HUDEP-2 (cell line): ENCODE data around the gene ZSCAN18.

Experiments used
- DNase-seq, 76 experiments: peaks; one replicate each; lab custom pipeline; 2025; ENCODE audit not compliant: unreplicated experiment in 76 of 76; lab: John Stamatoyannopoulos, UW

The ZSCAN18 gene

DNA sequence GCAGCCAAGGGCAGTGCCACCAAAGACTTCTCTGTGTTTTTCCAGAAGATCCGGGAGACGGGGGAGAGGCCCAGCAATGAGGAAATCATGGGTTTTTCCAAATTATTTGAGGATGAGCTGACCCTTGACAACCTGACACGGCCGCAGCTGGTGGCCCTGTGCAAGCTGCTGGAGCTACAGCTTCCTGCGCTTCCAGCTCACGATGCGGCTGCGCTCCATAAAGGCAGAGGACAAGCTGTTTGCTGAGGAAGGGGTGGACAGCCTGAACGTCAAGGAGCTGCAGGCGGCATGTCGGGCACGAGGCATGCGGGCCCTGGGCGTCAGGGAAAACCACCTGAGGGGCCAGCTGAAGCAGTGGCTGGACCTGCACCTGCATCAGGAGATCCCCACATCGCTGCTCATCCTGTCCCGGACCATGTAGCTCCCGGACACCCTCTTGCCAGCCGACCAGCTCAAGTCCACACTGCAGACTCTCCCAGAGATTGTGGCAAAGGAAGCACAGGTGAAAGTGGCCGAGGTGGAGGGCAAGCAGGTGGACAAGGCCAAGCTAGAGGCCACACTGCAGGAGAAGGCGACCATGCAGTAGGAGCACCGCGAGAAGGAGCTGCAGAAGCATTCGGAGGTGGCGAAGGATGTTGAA, 52.5 kb downstream of the ZSCAN18 start:
- no peak for DNase-seq

DNA sequence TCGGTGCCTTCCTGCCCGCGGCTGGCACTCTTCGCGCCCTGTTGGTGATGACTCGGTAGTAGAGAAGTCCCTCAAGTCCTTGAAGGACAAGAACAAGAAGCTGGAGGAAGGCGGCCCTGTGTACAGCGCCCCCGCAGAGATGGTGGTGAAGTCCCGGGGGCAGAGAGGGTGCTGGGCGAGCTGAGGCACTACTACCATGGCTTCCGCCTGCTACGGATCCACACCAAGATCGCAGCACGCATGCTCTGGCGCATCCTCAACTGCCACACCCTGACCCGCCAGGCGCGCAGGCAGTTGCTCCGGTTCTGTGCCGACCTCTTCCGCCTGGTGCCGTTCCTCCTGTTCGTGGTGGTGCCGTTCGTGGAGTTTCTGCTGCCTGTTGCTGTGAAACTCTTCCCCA, 53.1 kb downstream of the ZSCAN18 start:
- no peak for DNase-seq

DNA sequence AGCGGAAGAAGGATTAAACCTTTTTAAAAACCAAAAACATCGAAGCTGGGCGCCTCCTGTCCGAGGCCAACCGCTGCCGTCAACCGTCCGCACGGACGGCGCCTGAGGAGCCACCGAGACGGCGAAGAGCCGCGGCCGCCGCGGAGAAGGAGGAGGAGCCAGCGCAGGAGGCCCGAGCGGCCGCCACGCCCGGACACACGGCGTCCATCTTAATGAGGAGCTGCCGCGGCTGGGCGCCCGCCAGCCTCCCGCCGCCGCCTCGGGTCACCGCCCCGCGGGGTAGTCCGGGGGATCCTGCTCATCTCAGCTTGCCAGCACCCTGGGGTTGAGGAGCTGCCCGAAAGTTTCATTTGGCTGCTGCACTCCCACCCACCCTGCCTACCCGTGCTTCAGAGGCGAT, 53.6 kb downstream of the ZSCAN18 start:
- DNase-seq: no peak

DNA sequence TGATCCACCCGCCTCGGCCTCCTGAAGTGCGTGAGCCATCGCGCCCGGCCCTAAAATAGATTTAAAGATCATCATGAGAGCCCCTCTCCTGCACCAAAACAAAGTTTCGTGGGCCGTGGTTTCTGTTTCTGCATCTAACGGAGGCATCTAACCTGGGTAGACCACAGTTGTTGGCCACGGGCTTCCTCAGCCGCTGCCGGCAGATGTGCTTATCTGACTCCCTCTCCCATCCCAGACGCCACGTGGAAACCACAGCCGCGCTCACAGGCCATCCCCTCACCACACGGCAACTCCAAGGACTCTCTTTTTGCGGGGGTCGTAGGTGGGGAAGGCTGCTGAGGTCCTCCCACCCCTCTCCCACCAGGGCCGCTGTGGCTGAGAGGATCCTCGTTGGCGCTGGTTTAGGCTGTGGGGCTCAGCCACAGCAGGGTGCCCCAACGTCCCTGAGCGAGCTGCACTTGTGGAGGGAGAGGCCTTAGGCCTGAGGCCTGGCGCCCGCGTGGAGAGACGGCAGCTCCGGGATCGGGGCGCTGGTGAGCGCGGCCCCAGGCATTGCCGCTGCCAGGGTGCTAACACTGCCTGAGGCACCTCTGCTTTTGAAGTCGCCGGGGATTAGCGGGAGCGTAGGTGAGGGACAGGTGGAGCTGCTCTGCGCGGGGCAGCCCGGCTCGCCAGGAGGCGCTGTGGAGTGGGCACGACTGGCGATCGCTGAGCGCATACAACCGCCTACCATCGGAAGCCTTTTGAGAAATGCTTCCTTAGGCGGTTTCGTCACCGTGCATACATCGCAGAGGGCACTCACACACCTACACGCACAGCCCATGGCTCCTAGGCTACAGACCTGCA, 55.3 kb downstream of the ZSCAN18 start:
- no peak for DNase-seq

DNA sequence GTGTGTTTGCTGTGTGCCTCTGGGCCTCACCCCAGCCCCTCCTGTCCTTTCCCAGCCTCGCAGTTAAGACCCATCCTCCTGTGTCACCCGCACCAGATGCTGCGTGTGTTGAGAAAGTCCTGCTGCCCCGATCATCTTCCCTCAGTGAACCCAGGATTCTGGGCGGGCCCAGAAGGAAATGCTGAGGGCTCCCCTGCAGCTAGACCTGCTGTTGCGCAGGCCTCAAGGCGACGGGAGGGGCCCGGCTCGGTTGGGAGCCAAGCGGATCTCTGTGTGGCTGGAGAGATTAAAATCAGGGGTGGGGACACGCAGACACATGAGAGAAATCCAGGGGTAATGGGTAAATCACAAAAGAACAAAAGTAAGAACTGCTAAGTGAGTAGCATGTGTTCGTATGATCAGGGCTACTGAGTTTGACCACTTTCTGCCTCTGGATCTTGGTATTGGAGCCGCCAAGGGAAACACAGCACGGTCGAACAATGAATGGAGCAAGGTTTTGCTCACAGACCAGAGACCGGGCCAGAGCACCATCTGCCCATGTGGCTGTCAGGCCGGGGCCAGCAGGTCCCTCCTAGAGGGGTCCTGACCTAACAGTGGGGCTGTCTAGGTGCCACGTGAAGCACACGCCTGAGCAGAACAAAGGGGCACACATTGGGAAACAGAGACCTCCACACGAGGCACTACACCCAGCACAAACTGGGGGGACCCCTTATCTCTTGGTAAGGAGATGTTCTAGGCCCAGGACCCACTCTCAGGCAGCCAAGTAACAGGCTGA, 57.1 kb downstream of the ZSCAN18 start:
- no peak for DNase-seq

DNA sequence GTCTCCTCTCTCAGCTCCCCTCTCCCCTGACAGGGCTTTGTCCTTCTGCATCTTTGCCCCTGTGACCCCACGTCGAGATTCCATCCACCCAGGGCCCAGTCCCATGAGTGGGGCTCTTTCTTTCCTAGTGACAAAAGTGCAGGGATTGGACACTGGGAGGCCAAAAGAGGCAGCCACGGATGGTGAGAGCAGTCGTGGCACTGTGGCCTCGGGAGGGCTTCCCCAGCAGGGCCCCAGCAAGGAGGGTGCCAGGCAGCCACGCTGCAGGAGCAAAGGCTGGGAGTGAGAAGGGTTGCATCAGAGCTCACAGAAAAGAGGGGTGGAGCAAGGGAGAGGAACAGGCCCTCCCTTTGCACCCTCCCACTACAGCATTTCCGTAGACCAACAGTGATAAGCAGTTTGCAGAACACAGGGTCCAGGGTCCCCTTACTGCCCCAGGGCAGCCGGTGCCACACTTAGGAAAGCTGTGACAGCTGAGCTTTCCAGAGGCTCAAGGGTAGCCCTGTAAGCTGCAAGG, 59.3 kb downstream of the ZSCAN18 start:
- DNase-seq: no peak

DNA sequence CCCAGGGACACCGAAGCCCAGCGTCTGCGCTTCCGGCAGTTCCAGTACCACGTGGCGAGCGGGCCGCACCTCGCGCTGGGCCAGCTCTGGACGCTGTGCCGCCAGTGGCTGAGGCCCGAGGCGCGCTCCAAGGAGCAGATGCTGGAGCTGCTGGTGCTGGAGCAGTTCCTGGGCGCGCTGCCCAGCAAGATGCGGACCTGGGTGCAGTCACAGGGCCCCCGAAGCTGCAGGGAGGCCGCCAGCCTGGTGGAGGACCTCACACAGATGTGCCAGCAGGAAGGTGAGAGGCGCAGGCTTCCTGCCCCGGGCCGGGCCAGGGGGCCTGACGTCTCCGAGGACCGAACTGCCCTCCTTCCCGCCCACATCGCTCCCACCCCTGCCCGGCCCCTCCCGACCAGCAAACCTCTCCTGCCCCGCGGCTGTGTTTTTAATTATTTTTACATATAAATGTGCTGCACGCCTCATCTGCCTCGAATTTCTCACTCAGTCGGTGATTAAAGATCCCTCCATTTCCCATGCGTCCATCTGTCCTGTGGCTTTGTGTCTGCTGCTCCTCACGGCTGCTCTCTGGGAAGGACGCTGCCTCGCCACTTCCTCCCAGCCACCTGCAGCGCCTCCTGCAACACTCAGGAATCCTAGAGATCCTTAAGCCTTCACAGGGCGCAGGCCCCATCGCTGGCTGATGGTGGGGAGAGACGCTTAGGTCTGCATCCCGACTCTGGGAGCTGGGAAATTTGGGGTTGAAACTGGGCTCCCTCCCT, 59.9 kb downstream of the ZSCAN18 start:
- no peak for DNase-seq

DNA sequence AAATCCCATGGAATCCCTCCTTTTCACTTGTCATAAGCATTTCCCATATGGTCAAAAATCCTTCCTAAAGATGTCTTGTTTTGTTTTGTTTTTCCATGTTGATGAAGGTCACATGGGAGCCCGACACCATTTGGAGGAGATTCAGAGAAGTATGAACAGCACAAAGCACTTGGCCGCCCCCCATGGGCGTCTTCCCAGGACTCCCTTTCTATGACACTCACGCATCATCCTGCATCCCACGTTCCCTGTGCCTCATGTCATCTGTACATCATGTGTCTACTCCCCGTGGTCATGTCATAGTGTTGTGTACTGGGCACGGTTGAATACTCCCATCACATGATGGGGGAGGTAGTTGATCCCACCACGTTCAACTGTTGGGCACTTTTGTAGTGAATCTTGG, 62.2 kb downstream of the ZSCAN18 start:
- no peak for DNase-seq

DNA sequence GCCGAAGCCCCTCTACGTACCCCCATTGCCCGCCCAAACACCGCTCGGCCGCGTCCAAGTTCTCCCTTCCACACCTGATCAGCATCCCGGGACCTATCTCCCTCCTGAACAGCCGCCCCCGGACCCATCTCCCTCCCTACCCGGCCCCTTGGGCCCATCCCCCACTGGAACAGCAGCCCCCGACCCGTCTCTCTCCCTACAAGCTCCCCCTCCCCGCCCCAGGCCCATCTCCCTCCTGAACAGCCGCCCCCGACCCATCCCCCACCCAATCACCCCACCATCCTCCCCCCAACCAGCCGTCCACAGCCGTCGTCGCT, 63.6 kb downstream of the ZSCAN18 start:
- DNase-seq: no peak
